ENCODE results near the gene HMCES. TPM values are rescaled to one million over a fixed set of nuclear protein-coding genes. Genes with fewer than 3 reads are reported as not detected.

Gene HMCES
- total RNA-seq, 4 donors from 2014 or later = 11.3 to 32.6 (median 23.9) TPM

DNA sequence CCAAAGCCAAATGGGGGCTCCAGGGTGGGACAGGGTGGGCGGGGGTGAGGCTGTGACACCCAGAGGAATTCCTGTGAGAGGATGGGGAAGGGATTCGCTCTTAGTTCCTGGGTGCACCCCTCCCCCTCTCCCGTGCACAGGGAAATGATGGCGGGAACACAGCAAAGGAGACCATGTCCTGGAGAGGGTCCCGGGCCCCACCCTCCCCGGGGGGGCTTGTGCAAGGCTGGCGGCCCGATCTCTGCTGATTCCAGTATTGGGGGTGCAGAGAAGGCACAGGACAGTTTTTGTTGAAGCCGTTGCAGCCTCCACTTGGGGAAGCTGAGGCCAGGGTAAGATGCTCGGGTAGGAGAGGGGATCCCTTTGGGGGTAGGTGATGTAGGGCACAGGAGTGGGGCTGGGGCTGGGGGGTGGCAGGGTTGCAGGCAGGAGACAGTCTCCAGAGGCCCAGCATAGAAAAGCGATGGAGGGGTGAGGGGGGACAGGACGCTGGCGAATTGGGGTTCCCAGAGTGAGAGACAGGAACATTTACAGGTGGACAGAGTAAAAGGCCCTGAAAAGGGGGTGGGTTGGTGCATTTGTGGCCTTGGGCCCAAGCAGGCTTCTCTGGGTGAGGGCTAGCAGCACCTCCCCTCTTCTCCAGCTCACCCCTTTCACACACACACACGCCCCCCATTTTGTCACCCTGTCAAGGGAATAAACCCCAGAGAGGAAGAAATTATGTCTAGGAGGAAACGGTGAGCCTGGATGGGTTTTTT, 38.5 kb downstream of the HMCES start:
- Histone ChIP-seq H3K27me3 (no peaks in the 10 kb centered on the region), H3K9me3 (no peaks in the 10 kb centered on the region), H3K4me3 (peak overlapping the region; percentile 45 to 97 (median 87)), H3K27ac (peak overlapping the region; percentile 88 to 94 (median 91)), H3K4me1 (peaks cover 8 to 25% (median 19%) of the 10 kb centered on the region in 4 donors), H3K36me3 (no peaks in the 10 kb centered on the region)
- in situ Hi-C loops (cut with MboI; ENCODE audit: low pct_ligation_motif_present in 1 of 4, low pct_unique_long_range_greater_than_20kb in 1 of 4, low sequenced_read_pairs in 3 of 4) = no loop called here
- intact Hi-C loops (cut with DNase I; ENCODE audit: low total_unique reads) = loop anchor here (5.0 kb wide), 1 partner anchor 40 kb away; the partner anchor contains the start of gene HMCES
- WGBS, 2 donors (ENCODE audit: low coverage in 1 of 2) = 38% methylated on average over 14 of the region's 15 CpGs; no CpG with 5 or more reads in 1 of the 2 donors
- no peak for DNase-seq
- TF ChIP-seq EP300 (IDR thresholded peaks at IDR 0.05; ENCODE audit: low read depth) (no peak), POLR2AphosphoS5 (IDR thresholded peaks at IDR 0.05) (no peak), CTCF (IDR thresholded peaks at IDR 0.05) (no peak), POLR2A (IDR thresholded peaks at IDR 0.05) (no peak)

- H3K27me3 ChIP-seq = no peaks in the 10 kb centered on the region
- TF ChIP-seq POLR2AphosphoS5 (IDR thresholded peaks at IDR 0.05) (peak in 1 of 3 donors; percentile 14), CTCF (IDR thresholded peaks at IDR 0.05) (no peak)
- H3K36me3 ChIP-seq = no peaks in the 10 kb centered on the region
- in situ Hi-C loops (cut with MboI; ENCODE audit: low pct_ligation_motif_present in 1 of 4, low pct_unique_long_range_greater_than_20kb in 1 of 4, low sequenced_read_pairs in 3 of 4) = no loop called here
- H3K4me3 ChIP-seq = no peak overlapping the region
- peak overlapping the region in 2 of 4 donors; percentile 91 to 94 for H3K27ac ChIP-seq
- peak; percentile 49 for DNase-seq
- intact Hi-C loops (cut with DNase I; ENCODE audit: low total_unique reads) = loop anchor here (5.0 kb wide), 1 partner anchor 41 kb away; the partner anchor contains the start of gene HMCES
- 61 to 100% methylated on average over 1 to 5 of the region's 5 CpGs for WGBS, 2 donors (ENCODE audit: low coverage in 1 of 2)
- no peaks in the 10 kb centered on the region for H3K9me3 ChIP-seq
- peaks cover 8 to 25% (median 19%) of the 10 kb centered on the region in 4 donors for H3K4me1 ChIP-seq
Measured at GRCh38 chr3:129317848-129318247, 39.2 kb downstream of the HMCES start.

DNA sequence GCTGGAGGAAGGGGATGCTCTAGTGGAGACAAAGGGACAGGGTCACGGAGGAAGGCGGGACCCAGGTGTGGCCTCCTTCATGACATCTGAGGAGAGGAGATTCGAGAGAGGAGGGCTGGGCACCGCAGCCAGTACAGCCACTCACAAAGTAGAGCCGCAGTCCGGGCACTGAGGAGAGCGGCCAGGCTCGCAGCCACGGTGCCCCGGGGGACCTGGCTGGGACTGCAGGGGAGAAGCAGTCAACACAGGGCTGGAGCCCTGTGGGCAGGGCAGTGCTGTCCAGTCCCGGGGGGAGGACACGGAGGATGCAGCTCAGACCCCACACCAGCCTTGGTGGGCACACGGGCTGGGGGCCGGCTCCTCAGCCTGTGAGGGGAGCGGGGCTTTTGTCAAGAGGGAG, 40.3 kb downstream of the HMCES start:
- Histone ChIP-seq H3K27me3 (no peaks in the 10 kb centered on the region), H3K9me3 (no peaks in the 10 kb centered on the region), H3K4me1 (peaks cover 8 to 20% (median 17%) of the 10 kb centered on the region in 4 donors), H3K27ac (no peak overlapping the region), H3K36me3 (no peaks in the 10 kb centered on the region), H3K4me3 (no peak overlapping the region)
- TF ChIP-seq EP300 (IDR thresholded peaks at IDR 0.05; ENCODE audit: low read depth) = no peak
- no peak for TF ChIP-seq POLR2AphosphoS5 (IDR thresholded peaks at IDR 0.05)
- TF ChIP-seq POLR2A (IDR thresholded peaks at IDR 0.05) = no peak
- TF ChIP-seq CTCF (IDR thresholded peaks at IDR 0.05) = no peak
- in situ Hi-C loops (cut with MboI; ENCODE audit: low pct_ligation_motif_present in 1 of 4, low pct_unique_long_range_greater_than_20kb in 1 of 4, low sequenced_read_pairs in 3 of 4) (no loop called here), intact Hi-C loops (cut with DNase I; ENCODE audit: low total_unique reads) (loop anchor here (5.0 kb wide), 1 partner anchor 42 kb away; the partner anchor contains the start of gene HMCES)
- DNase-seq = no peak
- WGBS, 2 donors (ENCODE audit: low coverage in 1 of 2) = 92% methylated on average over 15 of the region's 15 CpGs; no CpG with 5 or more reads in 1 of the 2 donors

- Histone ChIP-seq H3K9me3 (no peaks in the 10 kb centered on the region), H3K4me3 (no peak overlapping the region), H3K36me3 (no peaks in the 10 kb centered on the region), H3K27me3 (no peaks in the 10 kb centered on the region), H3K4me1 (peaks cover 7 to 10% (median 8%) of the 10 kb centered on the region in 4 donors), H3K27ac (no peak overlapping the region)
- no peak for DNase-seq
- WGBS, 2 donors (ENCODE audit: low coverage in 1 of 2) = 96% methylated on average over 8 of the region's 8 CpGs; no CpG with 5 or more reads in 1 of the 2 donors
- in situ Hi-C loops (cut with MboI; ENCODE audit: low pct_ligation_motif_present in 1 of 4, low pct_unique_long_range_greater_than_20kb in 1 of 4, low sequenced_read_pairs in 3 of 4) = no loop called here
- TF ChIP-seq POLR2AphosphoS5 (IDR thresholded peaks at IDR 0.05) = no peak
- TF ChIP-seq POLR2A (IDR thresholded peaks at IDR 0.05) = no peak
- no peak for TF ChIP-seq CTCF (IDR thresholded peaks at IDR 0.05)
- TF ChIP-seq EP300 (IDR thresholded peaks at IDR 0.05; ENCODE audit: low read depth) = no peak
- intact Hi-C loops (cut with DNase I; ENCODE audit: low total_unique reads) = no loop called here
Measured at GRCh38 chr3:129320261-129320660, 41.6 kb downstream of the HMCES start.
